HCT116 (cell line): Measurements from ENCODE around the gene LIM2. TPM values are rescaled to one million over a fixed set of nuclear protein-coding genes. Genes with fewer than 3 reads are reported as not detected.

Experiments
- ATAC-seq: fragments of 200-7000 bp; cut with Tn5 transposase; 2 replicates; pipeline ENCODE4 v1.9.1; 2020; ENCODE audit warnings: mild to moderate bottlenecking, moderate library complexity
- BruUV-seq: library from RNA; stranded (reverse); fragments of 400-500 nt; replicated peaks from 2 replicates; lab custom pipeline; 2021; lab: Mats Ljungman, UMichigan
- CTCF ChIA-PET: fragments of 300-600 bp; sonication (Branson Sonifier 250); formaldehyde crosslinking; loops from one replicate; lab custom pipeline; 2021; ENCODE audit warnings: antibody characterized with exemption; lab: Charles Lee
- POLR2A ChIA-PET: fragments of 300-600, 350-600 bp; sonication (Branson Sonifier 250); formaldehyde crosslinking; loops from one replicate; lab custom pipeline; 2021; ENCODE audit warnings: antibody characterized with exemption; lab: Charles Lee
- RAD21 ChIA-PET, 2 experiments: fragments of 300-600 bp; sonication (Branson Sonifier 250); formaldehyde crosslinking; loops; one replicate each; lab custom pipeline; 2023; ENCODE audit warnings: low total read pairs in 2 of 2; ENCODE audit not compliant: uncharacterized antibody in 2 of 2, unreplicated experiment in 2 of 2, low non-redundant PET in 1 of 2; lab: Charles Lee
- DNase-seq: peaks from one replicate; pipeline ENCODE4 v3.0.0-alpha.2; 2010; ENCODE audit warnings: low read depth, low spot score
- H2AFZ ChIP-seq: fragments of 200-600 bp; shearing (Covaris generic), sonication (generic); 2 replicates; pipeline ENCODE4 v1.6.1; 2017; ENCODE audit warnings: low read depth, mixed run types, mixed read lengths, antibody characterized with exemption, low read length; ENCODE audit not compliant: poor library complexity, severe bottlenecking
- H3K27ac ChIP-seq: 2 replicates; pipeline ENCODE4 v1.5.1; 2012; ENCODE audit warnings: low read depth, low read length
- H3K27me3 ChIP-seq: fragments of 200-600 bp; sonication (generic); 2 replicates; pipeline ENCODE4 v1.6.1; 2016; ENCODE audit warnings: mixed run types, low read length, mixed read lengths; ENCODE audit not compliant: insufficient read depth
- H3K36me3 ChIP-seq, 2 experiments: fragments of 200-500 bp in 1 of 2; fragments of 200-600 bp in 1 of 2; sonication (Bioruptor generic) in 1 of 2; sonication (generic) in 1 of 2; 2 replicates each; pipeline versions ENCODE4 v1.5.1 to v1.6.1; 2014 to 2016; ENCODE audit warnings: low read length in 2 of 2, inconsistent platforms in 1 of 2, mixed read lengths in 1 of 2, mixed run types in 1 of 2; ENCODE audit not compliant: insufficient read depth in 2 of 2, control insufficient read depth in 1 of 2
- H3K4me1 ChIP-seq, 2 experiments: fragments of 200-600 bp in 1 of 2; sonication (generic) in 1 of 2; 2 replicates each; pipeline versions ENCODE4 v1.5.1 to v1.6.1; 2012 to 2017; ENCODE audit warnings: low read length in 2 of 2, inconsistent platforms in 1 of 2, mild to moderate bottlenecking in 1 of 2, mixed read lengths in 1 of 2, mixed run types in 1 of 2, moderate library complexity in 1 of 2; ENCODE audit not compliant: insufficient read depth in 2 of 2, control insufficient read depth in 1 of 2
- H3K4me2 ChIP-seq: fragments of 200-600 bp; sonication (generic); 2 replicates; pipeline ENCODE4 v1.6.1; 2017; ENCODE audit warnings: mixed run types, low read length, mixed read lengths
- H3K4me3 ChIP-seq, 2 experiments: fragments of 200-600 bp in 1 of 2; sonication (generic) in 1 of 2; replicated peaks in 1 of 2; 2 replicates each; pipeline ENCODE4 v1.5.1; 2011 to 2016; ENCODE audit warnings: low read length in 2 of 2, control low read depth in 1 of 2, low read depth in 1 of 2, mild to moderate bottlenecking in 1 of 2, mixed read lengths in 1 of 2, mixed run types in 1 of 2
- H3K79me2 ChIP-seq: fragments of 200-600 bp; sonication (generic); 2 replicates; pipeline ENCODE4 v1.6.1; 2017; ENCODE audit warnings: mild to moderate bottlenecking, mixed run types, low read length, moderate library complexity, mixed read lengths; ENCODE audit not compliant: insufficient read depth
- H3K9ac ChIP-seq: fragments of 200-600 bp; sonication (generic); 2 replicates; pipeline ENCODE4 v1.6.1; 2016; ENCODE audit warnings: low read length, mixed read lengths
- H3K9me2 ChIP-seq: fragments of 200-600 bp; sonication (generic), shearing (Covaris generic); 2 replicates; pipeline ENCODE4 v1.6.1; 2017; ENCODE audit warnings: mixed run types, mild to moderate bottlenecking, moderate library complexity; ENCODE audit not compliant: insufficient read depth
- H3K9me3 ChIP-seq, 2 experiments: fragments of 200-500 bp in 1 of 2; fragments of 200-600 bp in 1 of 2; sonication (Bioruptor generic) in 1 of 2; sonication (generic) in 1 of 2; 2 replicates each; pipeline ENCODE4 v1.6.1; 2014 to 2017; ENCODE audit warnings: low read length in 2 of 2, mixed read lengths in 2 of 2, inconsistent platforms in 1 of 2, low read depth in 1 of 2, mild to moderate bottlenecking in 1 of 2, mixed run types in 1 of 2, moderate library complexity in 1 of 2; ENCODE audit not compliant: control insufficient read depth in 1 of 2, insufficient read depth in 1 of 2
- H4K20me1 ChIP-seq: fragments of 200-600 bp; sonication (generic), shearing (Covaris generic); 2 replicates; pipeline ENCODE4 v1.6.1; 2017; ENCODE audit warnings: mixed run types, mild to moderate bottlenecking, moderate library complexity; ENCODE audit not compliant: insufficient read depth
- EGR1 ChIP-seq: IDR thresholded peaks from 2 replicates; pipeline ENCODE4 v1.6.1; 2012; ENCODE audit warnings: low read depth
- EZH2 ChIP-seq: fragments of 200-600 bp; sonication (generic); IDR thresholded peaks from 2 replicates; pipeline ENCODE4 v1.6.1; 2017; ENCODE audit warnings: antibody characterized with exemption, mixed run types
- RAD21 ChIP-seq: IDR thresholded peaks from 2 replicates; pipeline ENCODE4 v1.6.1; 2012; ENCODE audit warnings: low read depth, mild to moderate bottlenecking
- ZFX ChIP-seq: fragments of 450-650 bp; IDR thresholded peaks from 2 replicates; pipeline ENCODE4 v1.6.1; 2017
- intact Hi-C: fragments of 100-400 bp; cut with micrococcal nuclease; formaldehyde crosslinking; loops from 2 replicates; pipeline ENCODE4 v1.10.0; 2022
- total RNA-seq: library from RNA; stranded (reverse); gene quantifications from one replicate; pipeline ENCODE4 v1.2.1, GENCODE V29; 2021; ENCODE audit not compliant: unreplicated experiment
- TF ChIP-seq, protein P1 (sequence below), 3 experiments: fragments of 200-600 bp in 1 of 3; sonication (generic) in 1 of 3; IDR thresholded peaks in 2 of 3; conservative IDR thresholded peaks in 1 of 3; 2 replicates each; pipeline ENCODE4 v1.5.1; 2012 to 2017; ENCODE audit warnings: low read depth in 2 of 3, low read length in 2 of 3, antibody characterized with exemption in 1 of 3, borderline replicate concordance in 1 of 3, control low read depth in 1 of 3, mild to moderate bottlenecking in 1 of 3, mixed read lengths in 1 of 3, mixed run types in 1 of 3, moderate library complexity in 1 of 3; ENCODE audit not compliant: insufficient read depth in 1 of 3

LIM2 gene
- total RNA-seq, 1 experiment from 2014 or later, result not detected

DNA sequence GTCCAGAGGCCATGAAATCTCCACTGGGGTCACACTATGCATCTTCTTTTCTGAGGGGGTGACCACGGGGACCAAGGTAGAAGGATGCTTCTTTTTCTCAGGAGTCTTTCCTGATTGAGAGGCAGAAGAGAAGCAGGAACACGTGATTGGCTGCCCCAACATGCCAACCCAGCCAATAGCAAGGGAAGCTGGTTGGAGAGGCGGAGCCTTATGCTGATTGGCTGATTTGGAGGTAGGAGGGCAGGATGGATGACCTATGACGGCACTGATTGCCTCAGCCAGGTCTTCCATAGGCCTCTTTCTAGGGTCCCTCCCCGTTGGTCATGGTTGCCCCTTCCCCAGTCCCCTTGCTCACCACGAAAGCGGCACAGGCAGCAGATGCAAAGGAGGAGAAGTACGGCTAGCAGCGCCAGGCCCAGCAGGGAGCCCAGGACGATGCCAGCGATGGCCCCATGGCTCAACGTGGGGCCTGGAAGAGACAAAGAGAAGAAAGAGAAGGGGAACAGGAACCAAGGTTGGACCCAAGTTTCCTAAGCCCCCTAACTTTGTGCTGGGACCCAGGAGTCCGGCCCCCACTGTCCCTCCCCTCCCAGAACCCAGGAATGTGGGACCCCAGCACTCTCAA, 53.8 kb downstream of the LIM2 start:
- Histone ChIP-seq H3K27ac (no peak overlapping the region), H2AFZ (no peak overlapping the region), H3K4me3 (no peak overlapping the region), H3K36me3 (no peaks in the 10 kb centered on the region), H3K9ac (no peak overlapping the region), H4K20me1 (no peaks in the 10 kb centered on the region), H3K27me3 (no peaks in the 10 kb centered on the region), H3K4me2 (no peak overlapping the region), H3K79me2 (no peaks in the 10 kb centered on the region), H3K9me3 (no peaks in the 10 kb centered on the region), H3K9me2 (no peaks in the 10 kb centered on the region), H3K4me1 (peaks cover 5 to 9% of the 10 kb centered on the region in 2 experiments; a peak in 3 of 4 replicates)
- RAD21 ChIA-PET, result interaction anchor here in 1 of 2 experiments (0.7 kb wide), 1 partner anchor 100 kb away, joined by 3 read pairs; no protein-coding TSS in a partner anchor
- intact Hi-C loops, result no loop called here
- BruUV-seq, result no TSS peak
- DNase-seq (peak; percentile 27), ATAC-seq (peak; percentile 37)
- CTCF ChIA-PET, result no interaction called here
- TF ChIP-seq ZFX (no peak), RAD21 (no peak)
- POLR2A ChIA-PET, result no interaction called here

- no peak for TF ChIP-seq EZH2
- TF ChIP-seq, protein P1, sequence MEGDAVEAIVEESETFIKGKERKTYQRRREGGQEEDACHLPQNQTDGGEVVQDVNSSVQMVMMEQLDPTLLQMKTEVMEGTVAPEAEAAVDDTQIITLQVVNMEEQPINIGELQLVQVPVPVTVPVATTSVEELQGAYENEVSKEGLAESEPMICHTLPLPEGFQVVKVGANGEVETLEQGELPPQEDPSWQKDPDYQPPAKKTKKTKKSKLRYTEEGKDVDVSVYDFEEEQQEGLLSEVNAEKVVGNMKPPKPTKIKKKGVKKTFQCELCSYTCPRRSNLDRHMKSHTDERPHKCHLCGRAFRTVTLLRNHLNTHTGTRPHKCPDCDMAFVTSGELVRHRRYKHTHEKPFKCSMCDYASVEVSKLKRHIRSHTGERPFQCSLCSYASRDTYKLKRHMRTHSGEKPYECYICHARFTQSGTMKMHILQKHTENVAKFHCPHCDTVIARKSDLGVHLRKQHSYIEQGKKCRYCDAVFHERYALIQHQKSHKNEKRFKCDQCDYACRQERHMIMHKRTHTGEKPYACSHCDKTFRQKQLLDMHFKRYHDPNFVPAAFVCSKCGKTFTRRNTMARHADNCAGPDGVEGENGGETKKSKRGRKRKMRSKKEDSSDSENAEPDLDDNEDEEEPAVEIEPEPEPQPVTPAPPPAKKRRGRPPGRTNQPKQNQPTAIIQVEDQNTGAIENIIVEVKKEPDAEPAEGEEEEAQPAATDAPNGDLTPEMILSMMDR (IDR thresholded peaks at IDR 0.05 in 2 of 3, conservative IDR thresholded peaks at IDR 0.05 in 1 of 3; ENCODE audit: borderline replicate concordance in 1 of 3, insufficient read depth in 1 of 3, low read depth in 2 of 3, low read length in 2 of 3), result 0 out of 6 replicates have a peak, but pooled peaks of 1 of the 3 experiments have one; percentile 7
- TF ChIP-seq EGR1, result no peak
- TF ChIP-seq, all 23 proteins: peak for 1
- ChIA-PET POLR2A (no interaction called here), RAD21 (no interaction called here), CTCF (no interaction called here)
- Histone ChIP-seq H4K20me1 (no peaks in the 10 kb centered on the region), H3K4me2 (no peak overlapping the region), H3K9me2 (no peaks in the 10 kb centered on the region), H3K36me3 (no peaks in the 10 kb centered on the region), H3K27ac (no peak overlapping the region), H3K4me1 (peaks cover 2 to 10% of the 10 kb centered on the region in 2 experiments; a peak in 2 of 4 replicates), H3K27me3 (no peaks in the 10 kb centered on the region), H3K79me2 (no peaks in the 10 kb centered on the region), H3K4me3 (no peak overlapping the region), H2AFZ (no peak overlapping the region), H3K9me3 (no peaks in the 10 kb centered on the region), H3K9ac (no peak overlapping the region)
- BruUV-seq, result no TSS peak
- intact Hi-C loops, result no loop called here
- no peak for ATAC-seq
- DNase-seq, result no peak
These were observed 56.1 kb downstream of the LIM2 start for GRCh38 chr19:51331716-51332115.
